Activated T-helper 1 cell treated with anti-CD3 and anti-CD28 coated beads, Interleukin-12 subunit alpha, Interleukin-12 subunit beta, Interleukin-2, Interleukin-4 antibody, amounts not matched to agents 30 ng/mL and 10 ng/mL and 1 ng/mL, durations not matched to agents 14 hours and 24 hours and 36 hours (primary cell): Measurements from ENCODE around the gene DIO2. TPM values are rescaled to one million over a fixed set of nuclear protein-coding genes. Genes with fewer than 3 reads are reported as not detected.

Experiments used
- DNase-seq: peaks from one replicate; pipeline ENCODE4 v3.0.0; 2021; ENCODE audit warnings: low spot score
- H3K27ac Mint-ChIP-seq: one replicate; pipeline ENCODE4 v1.8.0; 2021; ENCODE audit warnings: mild to moderate bottlenecking, mixed read lengths
- H3K27me3 Mint-ChIP-seq: one replicate; pipeline ENCODE4 v1.8.0; 2022; ENCODE audit warnings: mild to moderate bottlenecking, moderate library complexity, mixed read lengths; ENCODE audit not compliant: insufficient read depth
- H3K36me3 Mint-ChIP-seq: one replicate; pipeline ENCODE4 v1.8.0; 2021; ENCODE audit warnings: low read depth, mixed read lengths
- H3K4me1 Mint-ChIP-seq: one replicate; pipeline ENCODE4 v1.8.0; 2021; ENCODE audit warnings: low read depth, mixed read lengths
- H3K4me3 Mint-ChIP-seq: one replicate; pipeline ENCODE4 v1.8.0; 2021; ENCODE audit warnings: mild to moderate bottlenecking, moderate library complexity, mixed read lengths
- H3K9me3 Mint-ChIP-seq: one replicate; pipeline ENCODE4 v1.8.0; 2021; ENCODE audit warnings: mixed read lengths
- intact Hi-C: fragments of 100-400 bp; cut with micrococcal nuclease; formaldehyde crosslinking; loops from one replicate; pipeline ENCODE4 v1.15.1; 2024
- total RNA-seq: library from RNA; stranded (reverse); gene quantifications from 2 replicates; pipeline ENCODE4 v1.2.3, GENCODE V29; 2022

Gene DIO2
- not detected in 2 replicates for total RNA-seq

DNA sequence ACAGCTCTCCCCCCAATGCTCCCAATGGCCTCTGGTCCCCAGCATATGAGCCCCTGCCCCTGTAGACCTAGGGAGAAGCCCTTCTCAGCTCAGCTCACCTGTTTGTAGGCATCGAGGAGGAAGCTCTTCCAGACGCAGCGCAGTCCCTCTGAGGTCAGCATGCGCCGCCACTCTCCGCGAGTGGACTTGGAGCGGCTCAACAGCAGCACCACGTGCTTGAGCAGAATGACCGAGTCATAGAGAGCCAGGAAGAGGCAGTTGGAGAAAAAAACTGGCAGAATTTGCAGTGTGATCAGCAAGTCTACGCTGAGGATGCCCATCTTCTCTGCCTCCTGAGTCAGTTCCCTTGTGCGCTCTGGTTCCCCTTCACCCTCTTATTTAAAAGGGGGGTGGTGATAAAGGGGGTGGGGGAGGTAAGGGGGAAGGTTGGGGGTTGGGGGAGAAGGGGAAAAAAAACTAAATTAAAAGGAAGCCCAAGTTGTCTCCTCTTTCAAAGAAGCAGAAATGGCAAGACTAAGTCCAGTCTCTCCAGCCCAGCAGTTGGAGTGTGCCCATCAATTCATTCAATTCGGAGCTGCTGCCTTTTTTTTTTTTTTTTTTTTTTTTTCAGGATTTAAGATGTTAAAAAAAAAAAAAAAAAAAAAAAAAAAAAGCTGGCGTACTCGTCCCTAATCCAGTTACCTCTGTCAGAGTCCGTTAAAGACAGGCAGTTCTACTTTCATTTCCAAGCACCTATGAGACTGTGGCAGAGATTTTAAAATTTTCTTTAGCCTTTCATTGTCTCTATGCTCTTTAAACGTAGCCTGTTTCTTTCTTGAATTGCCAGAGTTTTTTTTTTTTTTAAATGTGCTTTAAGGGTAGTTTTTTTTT lies at the start of gene DIO2:
DIO2 (minus strand) TSS at position 352 of the 870 bp plus-strand sequence; CDS start at position 320, 32 bp downstream.
- Mint-ChIP-seq H3K27ac (no peak within 1 kb of the TSS), H3K9me3 (no peaks in the 10 kb centered on the region), H3K4me3 (no peak within 1 kb of the TSS), H3K36me3 (no peaks in the 10 kb centered on the region), H3K4me1 (no peaks in the 10 kb centered on the region), H3K27me3 (no peaks in the 10 kb centered on the region)
- DNase-seq: no peak
- intact Hi-C loops: loop anchor here (5.0 kb wide), 1 partner anchor 641 kb away; no protein-coding TSS in a partner anchor

DNA sequence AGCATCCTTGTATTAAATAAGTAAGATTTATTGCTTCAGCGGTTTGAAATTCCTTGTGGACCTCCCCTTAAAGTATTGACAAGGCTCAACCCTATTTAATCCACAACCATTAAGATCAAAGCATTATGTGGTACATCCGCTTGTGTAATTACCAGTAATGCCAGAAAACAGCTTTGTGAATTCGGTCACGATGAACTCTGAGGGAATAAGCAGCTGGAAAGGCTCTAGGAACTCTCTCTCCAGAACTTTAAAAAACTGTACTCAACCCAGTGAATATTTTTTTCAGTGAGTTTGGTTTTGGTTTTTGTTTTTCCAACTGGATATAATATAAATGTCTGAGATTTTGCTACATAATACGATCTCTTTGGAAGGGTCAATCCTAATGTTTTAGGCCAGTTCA lies 49.3 kb upstream of the DIO2 start:
- no peaks in the 10 kb centered on the region for H3K36me3 Mint-ChIP-seq
- DNase-seq: no peak
- intact Hi-C loops: no loop called here
- no peaks in the 10 kb centered on the region for H3K27me3 Mint-ChIP-seq
- H3K9me3 Mint-ChIP-seq: peaks cover 6% of the 10 kb centered on the region
- no peak overlapping the region for H3K4me3 Mint-ChIP-seq
- H3K27ac Mint-ChIP-seq: no peak overlapping the region
- no peaks in the 10 kb centered on the region for H3K4me1 Mint-ChIP-seq

- intact Hi-C loops: no loop called here
- peaks cover 30% of the 10 kb centered on the region for H3K9me3 Mint-ChIP-seq
- DNase-seq: no peak
- H3K4me3 Mint-ChIP-seq: no peak overlapping the region
- no peaks in the 10 kb centered on the region for H3K27me3 Mint-ChIP-seq
- H3K4me1 Mint-ChIP-seq: no peaks in the 10 kb centered on the region
- H3K27ac Mint-ChIP-seq: no peak overlapping the region
- no peaks in the 10 kb centered on the region for H3K36me3 Mint-ChIP-seq
Observed at GRCh38 chr14:80239631-80240030, 28.3 kb upstream of the DIO2 start.

- Mint-ChIP-seq H3K4me3 (no peak overlapping the region), H3K27me3 (no peaks in the 10 kb centered on the region), H3K27ac (no peak overlapping the region), H3K4me1 (no peaks in the 10 kb centered on the region), H3K9me3 (peaks cover 30% of the 10 kb centered on the region), H3K36me3 (no peaks in the 10 kb centered on the region)
- DNase-seq: no peak
- intact Hi-C loops: no loop called here
Observed at GRCh38 chr14:80237143-80237542, 25.8 kb upstream of the DIO2 start.

- H3K9me3 Mint-ChIP-seq: peaks cover 38% of the 10 kb centered on the region
- H3K27me3 Mint-ChIP-seq: no peaks in the 10 kb centered on the region
- H3K36me3 Mint-ChIP-seq: no peaks in the 10 kb centered on the region
- no peak for DNase-seq
- H3K27ac Mint-ChIP-seq: no peak overlapping the region
- no peak overlapping the region for H3K4me3 Mint-ChIP-seq
- no peaks in the 10 kb centered on the region for H3K4me1 Mint-ChIP-seq
- intact Hi-C loops: no loop called here
Observed at GRCh38 chr14:80233470-80234089, 22.3 kb upstream of the DIO2 start.

- no peak for DNase-seq
- H3K36me3 Mint-ChIP-seq: no peaks in the 10 kb centered on the region
- H3K4me3 Mint-ChIP-seq: no peak overlapping the region
- no peaks in the 10 kb centered on the region for H3K4me1 Mint-ChIP-seq
- H3K9me3 Mint-ChIP-seq: peaks cover 28% of the 10 kb centered on the region
- intact Hi-C loops: no loop called here
- no peak overlapping the region for H3K27ac Mint-ChIP-seq
- H3K27me3 Mint-ChIP-seq: no peaks in the 10 kb centered on the region
Observed at GRCh38 chr14:80231702-80232101, 20.4 kb upstream of the DIO2 start.

DNA sequence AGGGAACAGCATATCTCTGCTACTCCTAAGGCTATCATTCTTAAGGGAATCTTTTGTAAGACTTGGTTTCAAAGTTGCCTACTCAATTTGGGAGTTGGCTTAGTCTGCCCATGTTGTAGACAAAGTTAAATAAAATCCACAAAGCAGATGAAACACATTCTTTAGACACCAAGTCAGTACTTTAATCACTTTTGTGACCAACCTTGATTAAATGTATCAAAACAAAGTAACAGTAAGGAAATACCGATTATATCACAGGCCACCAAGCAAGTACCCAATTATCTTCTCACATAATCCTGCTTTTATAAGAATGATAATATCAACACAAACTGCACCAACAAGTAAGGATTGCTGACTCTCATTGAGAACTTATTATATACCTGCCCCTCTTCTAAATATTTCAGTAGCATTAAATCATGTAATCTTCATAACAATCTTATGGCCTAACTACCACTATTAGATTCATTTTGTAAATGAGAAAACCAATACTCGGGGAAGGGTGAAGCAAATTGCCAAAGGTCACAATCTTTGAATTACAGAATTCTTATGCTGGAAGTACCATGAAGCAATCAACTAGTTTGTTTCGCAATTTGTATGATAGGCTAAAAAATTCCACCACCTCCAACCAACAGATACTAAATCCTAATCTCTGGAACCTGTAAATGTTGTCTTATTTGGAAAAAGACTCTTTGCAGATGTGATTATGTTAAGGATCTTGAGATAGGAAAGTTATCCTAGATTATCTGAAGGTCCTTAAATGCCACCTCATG lies 12.6 kb upstream of the DIO2 start:
- H3K4me3 Mint-ChIP-seq: no peak overlapping the region
- no peaks in the 10 kb centered on the region for H3K4me1 Mint-ChIP-seq
- H3K36me3 Mint-ChIP-seq: no peaks in the 10 kb centered on the region
- H3K9me3 Mint-ChIP-seq: peaks cover 11% of the 10 kb centered on the region
- intact Hi-C loops: no loop called here
- H3K27me3 Mint-ChIP-seq: no peaks in the 10 kb centered on the region
- no peak for DNase-seq
- no peak overlapping the region for H3K27ac Mint-ChIP-seq

- no peak for DNase-seq
- H3K9me3 Mint-ChIP-seq: no peaks in the 10 kb centered on the region
- no peaks in the 10 kb centered on the region for H3K4me1 Mint-ChIP-seq
- no peaks in the 10 kb centered on the region for H3K36me3 Mint-ChIP-seq
- H3K27me3 Mint-ChIP-seq: no peaks in the 10 kb centered on the region
- intact Hi-C loops: no loop called here
- no peak overlapping the region for H3K27ac Mint-ChIP-seq
- no peak overlapping the region for H3K4me3 Mint-ChIP-seq
Observed at GRCh38 chr14:80216818-80217217, 5.5 kb upstream of the DIO2 start.

DNA sequence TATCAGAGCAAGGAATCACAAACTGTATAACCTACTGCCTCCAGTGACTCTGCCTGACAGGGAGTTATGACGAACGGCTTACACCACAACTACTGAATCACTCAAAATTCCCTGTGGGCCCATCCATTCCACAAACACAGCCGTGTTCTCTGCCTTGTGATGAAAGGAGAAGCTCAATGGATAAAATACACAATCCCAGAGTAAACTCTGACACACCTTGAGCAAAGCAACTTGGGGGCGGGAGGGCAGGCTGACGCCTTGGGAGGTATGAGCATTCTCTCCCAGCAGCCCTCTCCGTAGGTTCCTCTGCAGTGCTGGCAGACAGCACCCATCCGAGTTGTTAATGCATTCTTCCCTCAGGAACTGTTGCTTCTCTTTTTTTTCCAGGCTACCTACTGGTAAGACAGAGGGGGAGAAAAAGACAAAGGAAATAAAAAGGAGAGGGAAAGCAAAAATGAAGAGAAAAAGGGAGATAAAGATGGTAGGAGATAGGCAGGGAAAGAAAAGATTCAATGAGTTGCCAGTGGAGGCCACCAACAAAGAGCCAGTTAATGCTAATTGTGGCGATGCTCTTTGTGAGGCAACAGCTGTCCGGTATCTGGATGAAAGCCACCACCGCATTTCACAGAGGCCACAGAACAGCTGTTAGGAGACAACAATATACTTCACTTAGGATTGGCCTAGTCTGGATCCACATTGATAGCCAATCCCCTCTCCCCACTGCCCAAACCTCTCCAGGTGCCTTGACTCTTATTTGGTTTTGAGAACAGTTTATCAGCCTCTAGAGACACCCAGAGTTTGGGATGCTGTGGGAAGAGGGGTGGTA lies 4.7 kb upstream of the DIO2 start:
- no peak overlapping the region for H3K4me3 Mint-ChIP-seq
- no peaks in the 10 kb centered on the region for H3K4me1 Mint-ChIP-seq
- H3K9me3 Mint-ChIP-seq: no peaks in the 10 kb centered on the region
- no peak for DNase-seq
- no peak overlapping the region for H3K27ac Mint-ChIP-seq
- no peaks in the 10 kb centered on the region for H3K36me3 Mint-ChIP-seq
- no peaks in the 10 kb centered on the region for H3K27me3 Mint-ChIP-seq
- intact Hi-C loops: no loop called here

GRCh38 chr14:80215081-80215480 lies 3.8 kb upstream of the DIO2 start:
- intact Hi-C loops: no loop called here
- no peak for DNase-seq
- Mint-ChIP-seq H3K4me1 (no peaks in the 10 kb centered on the region), H3K36me3 (no peaks in the 10 kb centered on the region), H3K4me3 (no peak overlapping the region), H3K9me3 (no peaks in the 10 kb centered on the region), H3K27me3 (no peaks in the 10 kb centered on the region), H3K27ac (no peak overlapping the region)

DNA sequence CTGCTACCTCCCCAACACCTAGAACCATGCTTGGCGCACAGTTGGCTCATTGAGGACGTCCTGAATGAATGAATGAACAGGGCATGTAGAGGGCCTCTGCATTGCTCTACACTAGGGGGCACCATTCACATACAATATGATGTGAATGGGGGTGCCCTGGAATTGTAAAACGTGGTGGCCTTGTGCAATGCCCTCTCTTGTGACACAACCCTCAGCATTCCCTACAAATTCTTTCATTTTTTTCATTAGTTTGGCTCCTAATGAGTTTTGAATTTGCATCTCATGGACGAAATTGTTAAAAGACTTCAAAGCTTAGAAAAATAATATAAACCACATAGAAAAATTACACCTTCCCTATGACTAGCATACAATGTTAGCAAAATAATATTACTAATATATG lies 2.3 kb upstream of the DIO2 start:
- no peaks in the 10 kb centered on the region for H3K36me3 Mint-ChIP-seq
- DNase-seq: no peak
- intact Hi-C loops: loop anchor here (5.0 kb wide), 1 partner anchor 639 kb away; no protein-coding TSS in a partner anchor
- no peaks in the 10 kb centered on the region for H3K27me3 Mint-ChIP-seq
- H3K27ac Mint-ChIP-seq: no peak overlapping the region
- no peaks in the 10 kb centered on the region for H3K9me3 Mint-ChIP-seq
- H3K4me3 Mint-ChIP-seq: no peak overlapping the region
- H3K4me1 Mint-ChIP-seq: no peaks in the 10 kb centered on the region

GRCh38 chr14:80212023-80212397 lies 706 bp upstream of the DIO2 start:
- Mint-ChIP-seq H3K4me3 (no peak overlapping the region), H3K4me1 (no peaks in the 10 kb centered on the region), H3K36me3 (no peaks in the 10 kb centered on the region), H3K27ac (no peak overlapping the region), H3K9me3 (no peaks in the 10 kb centered on the region), H3K27me3 (no peaks in the 10 kb centered on the region)
- no peak for DNase-seq
- intact Hi-C loops: loop anchor here (5.0 kb wide), 1 partner anchor 640 kb away; no protein-coding TSS in a partner anchor
